Right lobe of liver (tissue), 4 donors: Measurements from ENCODE around the gene ST8SIA6.

Experiments used
- POLR2A ChIP-seq: fragments of 450-650 bp; IDR thresholded peaks from one replicate; pipeline ENCODE4 v1.6.1; 2017; ENCODE audit warnings: antibody characterized with exemption, mild to moderate bottlenecking
- TF ChIP-seq, protein P1 (sequence below), 4 donors: fragments of 200-600 bp in 3 of 4; fragments of 450-650 bp in 1 of 4; IDR thresholded peaks; one replicate each; pipeline versions ENCODE4 v1.5.1 to v1.8.0; 2016 to 2022; ENCODE audit warnings: antibody characterized with exemption in 4 of 4, mild to moderate bottlenecking in 2 of 4
- donor health status: DM: no; HTN: no; CAD: no.
- donor health status: DM: no; HTN: no; CAD: no.
- donor health status: DM: no; HTN: yes; CAD: no.

DNA sequence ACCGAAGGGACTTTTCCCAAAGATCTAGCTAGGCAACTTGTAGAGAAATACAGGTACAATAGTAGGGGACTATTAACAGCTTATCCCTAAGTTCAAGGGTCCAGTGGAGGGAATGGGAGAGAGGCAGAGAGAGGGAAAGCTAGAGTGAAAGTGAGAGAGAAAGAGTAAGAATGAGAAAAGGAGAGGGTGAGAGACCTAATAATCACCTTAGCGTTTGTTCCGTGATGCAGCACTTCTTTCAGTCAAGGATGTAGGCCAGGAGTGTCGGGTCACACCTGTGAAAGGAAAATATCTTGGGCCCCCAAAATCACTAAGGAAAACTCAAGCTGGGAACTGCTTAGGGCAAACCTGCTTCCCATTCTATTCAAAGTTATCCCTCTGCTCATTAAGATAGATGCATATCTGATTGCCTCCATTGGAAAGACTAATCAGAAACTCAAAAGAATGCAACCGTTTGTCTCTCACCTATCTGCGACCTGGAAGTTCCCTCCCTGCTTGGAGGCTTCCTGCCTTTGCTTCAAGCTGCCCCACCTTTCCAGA lies 75.2 kb downstream of the ST8SIA6 start:
- TF ChIP-seq POLR2A, result no peak
- TF ChIP-seq, protein P1, sequence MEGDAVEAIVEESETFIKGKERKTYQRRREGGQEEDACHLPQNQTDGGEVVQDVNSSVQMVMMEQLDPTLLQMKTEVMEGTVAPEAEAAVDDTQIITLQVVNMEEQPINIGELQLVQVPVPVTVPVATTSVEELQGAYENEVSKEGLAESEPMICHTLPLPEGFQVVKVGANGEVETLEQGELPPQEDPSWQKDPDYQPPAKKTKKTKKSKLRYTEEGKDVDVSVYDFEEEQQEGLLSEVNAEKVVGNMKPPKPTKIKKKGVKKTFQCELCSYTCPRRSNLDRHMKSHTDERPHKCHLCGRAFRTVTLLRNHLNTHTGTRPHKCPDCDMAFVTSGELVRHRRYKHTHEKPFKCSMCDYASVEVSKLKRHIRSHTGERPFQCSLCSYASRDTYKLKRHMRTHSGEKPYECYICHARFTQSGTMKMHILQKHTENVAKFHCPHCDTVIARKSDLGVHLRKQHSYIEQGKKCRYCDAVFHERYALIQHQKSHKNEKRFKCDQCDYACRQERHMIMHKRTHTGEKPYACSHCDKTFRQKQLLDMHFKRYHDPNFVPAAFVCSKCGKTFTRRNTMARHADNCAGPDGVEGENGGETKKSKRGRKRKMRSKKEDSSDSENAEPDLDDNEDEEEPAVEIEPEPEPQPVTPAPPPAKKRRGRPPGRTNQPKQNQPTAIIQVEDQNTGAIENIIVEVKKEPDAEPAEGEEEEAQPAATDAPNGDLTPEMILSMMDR (IDR thresholded peaks at IDR 0.05), result no peak
